H1 (cell line): Measurements from ENCODE around the gene PKMYT1. TPM values are rescaled to one million over a fixed set of nuclear protein-coding genes. Genes with fewer than 3 reads are reported as not detected.
A peak's percentile ranks its signal among the peaks of the same experiment; 100 is the strongest.

ENCODE experiments used
- CTCF ChIA-PET: fragments of 300-600 bp; sonication (Branson Sonifier 250); formaldehyde crosslinking; loops from one replicate; lab custom pipeline; 2021; ENCODE audit not compliant: partially characterized antibody; lab: Charles Lee
- POLR2A ChIA-PET: fragments of 300-600 bp; sonication (Branson Sonifier 250); formaldehyde crosslinking; loops from one replicate; lab custom pipeline; 2021; ENCODE audit warnings: inconsistent platforms; ENCODE audit not compliant: partially characterized antibody; lab: Charles Lee
- DNase-seq, 2 experiments: peaks; one replicate each; pipeline versions ENCODE4 v3.0.0 to v3.0.0-alpha.2; 2010 to 2022; ENCODE audit warnings: low spot score in 2 of 2, low read depth in 1 of 2, mixed read lengths in 1 of 2
- FAIRE-seq: peaks from 2 replicates; lab custom pipeline; 2011; peaks lifted over from hg19 to GRCh38; lab: Jason Lieb, UNC
- H2AFZ ChIP-seq: 2 replicates; pipeline ENCODE4 v1.8.1; 2012; ENCODE audit warnings: low read length, inconsistent platforms
- H2AK5ac ChIP-seq: 2 replicates; pipeline ENCODE4 v1.6.1; 2013; ENCODE audit warnings: low read depth, low read length
- H2BK120ac ChIP-seq: replicated peaks from 2 replicates; pipeline ENCODE3; 2013; ENCODE audit warnings: low read depth, low read length, inconsistent platforms
- H2BK12ac ChIP-seq: 2 replicates; pipeline ENCODE4 v1.6.1; 2013; ENCODE audit warnings: low read depth, low read length
- H2BK15ac ChIP-seq: 2 replicates; pipeline ENCODE4 v1.6.1; 2013; ENCODE audit warnings: low read length
- H2BK20ac ChIP-seq: 2 replicates; pipeline ENCODE4 v1.6.1; 2013; ENCODE audit warnings: low read length
- H2BK5ac ChIP-seq: 2 replicates; pipeline ENCODE4 v1.6.1; 2013; ENCODE audit warnings: low read depth, low read length
- H3K14ac ChIP-seq: 2 replicates; pipeline ENCODE4 v1.6.1; 2013; ENCODE audit warnings: inconsistent platforms; ENCODE audit not compliant: insufficient read length
- H3K18ac ChIP-seq: 2 replicates; pipeline ENCODE4 v1.6.1; 2013; ENCODE audit warnings: low read length; ENCODE audit errors: extremely low read depth
- H3K23ac ChIP-seq: 2 replicates; pipeline ENCODE4 v1.6.1; 2013; ENCODE audit warnings: inconsistent platforms; ENCODE audit not compliant: insufficient read length
- H3K23me2 ChIP-seq: 2 replicates; pipeline ENCODE4 v1.6.1; 2013; ENCODE audit warnings: low read depth, low read length
- H3K27ac ChIP-seq: 2 replicates; pipeline ENCODE4 v1.6.1; 2011; ENCODE audit warnings: low read depth, low read length, inconsistent platforms
- H3K27me3 ChIP-seq, 4 experiments: replicated peaks in 1 of 4; 1 replicate in 1 of 4; 2 replicates in 3 of 4; pipeline versions ENCODE4 v1.6.1 to v1.8.1; 2011 to 2013; ENCODE audit warnings: low read length in 3 of 4, mild to moderate bottlenecking in 3 of 4, inconsistent platforms in 2 of 4, mixed read lengths in 2 of 4, moderate library complexity in 1 of 4; ENCODE audit not compliant: control insufficient read depth in 3 of 4, insufficient read depth in 3 of 4; ENCODE audit errors: extremely low read depth in 1 of 4
- H3K36me3 ChIP-seq, 4 experiments: 2 replicates each; pipeline versions ENCODE4 v1.6.1 to v1.8.1; 2011 to 2013; ENCODE audit warnings: mild to moderate bottlenecking in 4 of 4, low read length in 3 of 4, moderate library complexity in 2 of 4, control low read depth in 1 of 4, inconsistent platforms in 1 of 4; ENCODE audit not compliant: insufficient read depth in 4 of 4, control insufficient read depth in 2 of 4
- H3K4ac ChIP-seq: replicated peaks from 2 replicates; pipeline ENCODE3; 2013; ENCODE audit warnings: low read length, low read depth, mixed read lengths, inconsistent platforms; ENCODE audit not compliant: insufficient read length
- H3K4me1 ChIP-seq, 4 experiments: replicated peaks in 1 of 4; 1 replicate in 1 of 4; 2 replicates in 3 of 4; pipeline versions ENCODE4 v1.6.1 to v1.8.1; 2011 to 2013; ENCODE audit warnings: low read length in 3 of 4, inconsistent platforms in 2 of 4, mixed read lengths in 1 of 4; ENCODE audit not compliant: insufficient read depth in 4 of 4, control insufficient read depth in 3 of 4
- H3K4me2 ChIP-seq, 2 experiments: 2 replicates each; pipeline versions ENCODE4 v1.6.1 to v1.8.1; 2011 to 2013; ENCODE audit warnings: low read depth in 2 of 2, low read length in 2 of 2, control low read depth in 1 of 2, inconsistent platforms in 1 of 2, mild to moderate bottlenecking in 1 of 2; ENCODE audit not compliant: insufficient read depth in 1 of 2
- H3K4me3 ChIP-seq, 4 experiments: fragments of 200-600, 300-600 bp in 1 of 4; sonication (generic), shearing (Covaris generic), sonication (Bioruptor Twin) in 1 of 4; 2 replicates each; pipeline versions ENCODE4 v1.5.1 to v1.8.1; 2011 to 2016; ENCODE audit warnings: low read length in 4 of 4, low read depth in 3 of 4, control low read depth in 2 of 4, inconsistent platforms in 2 of 4, mild to moderate bottlenecking in 2 of 4, mixed read lengths in 1 of 4, moderate library complexity in 1 of 4; ENCODE audit not compliant: insufficient read depth in 2 of 4; ENCODE audit errors: extremely low read depth in 1 of 4
- H3K56ac ChIP-seq: replicated peaks from 2 replicates; pipeline ENCODE3; 2013; ENCODE audit warnings: low read depth, mild to moderate bottlenecking, mixed read lengths, low read length, inconsistent platforms; ENCODE audit not compliant: insufficient read length
- H3K79me1 ChIP-seq: 2 replicates; pipeline ENCODE4 v1.6.1; 2013; ENCODE audit warnings: low read depth, low read length, control low read depth
- H3K79me2 ChIP-seq, 2 experiments: 2 replicates each; pipeline versions ENCODE4 v1.6.1 to v1.8.1; 2012 to 2013; ENCODE audit warnings: low read length in 2 of 2, mild to moderate bottlenecking in 2 of 2, inconsistent platforms in 1 of 2; ENCODE audit not compliant: insufficient read depth in 2 of 2, control insufficient read depth in 1 of 2
- H3K9ac ChIP-seq, 4 experiments: replicated peaks in 1 of 4; 1 replicate in 1 of 4; 2 replicates in 3 of 4; pipeline versions ENCODE4 v1.6.1 to v1.8.1; 2011 to 2013; ENCODE audit warnings: low read depth in 3 of 4, low read length in 3 of 4, control low read depth in 2 of 4, mild to moderate bottlenecking in 2 of 4, moderate library complexity in 2 of 4, inconsistent platforms in 1 of 4; ENCODE audit errors: extremely low read depth in 1 of 4
- H3K9me3 ChIP-seq, 2 experiments: 2 replicates each; pipeline versions ENCODE4 v1.6.1 to v1.8.1; 2012 to 2013; ENCODE audit warnings: mild to moderate bottlenecking in 2 of 2, moderate library complexity in 2 of 2, control low read depth in 1 of 2, inconsistent platforms in 1 of 2, low read depth in 1 of 2, low read length in 1 of 2, mixed read lengths in 1 of 2; ENCODE audit not compliant: insufficient read depth in 2 of 2
- H4K20me1 ChIP-seq, 2 experiments: replicated peaks in 1 of 2; 2 replicates each; pipeline versions ENCODE3 to v1.8.1; 2011 to 2013; ENCODE audit warnings: inconsistent platforms in 2 of 2, low read length in 2 of 2, mild to moderate bottlenecking in 1 of 2; ENCODE audit not compliant: insufficient read depth in 2 of 2, control insufficient read depth in 1 of 2
- H4K5ac ChIP-seq: 2 replicates; pipeline ENCODE4 v1.6.1; 2013; ENCODE audit warnings: low read length, low read depth, mixed read lengths, inconsistent platforms; ENCODE audit not compliant: insufficient read length
- H4K8ac ChIP-seq: 2 replicates; pipeline ENCODE4 v1.8.0; 2013; ENCODE audit warnings: mild to moderate bottlenecking, moderate library complexity, low read length, inconsistent platforms; ENCODE audit not compliant: insufficient read depth; ENCODE audit errors: extremely low read depth
- H4K91ac ChIP-seq: replicated peaks from 2 replicates; pipeline ENCODE3; 2013; ENCODE audit warnings: low read length, mixed read lengths, inconsistent platforms; ENCODE audit not compliant: insufficient read length
- CBX5 ChIP-seq: fragments of 300-800, 300-1000 bp; sonication (generic); IDR thresholded peaks from 2 replicates; pipeline ENCODE4 v1.7.1; 2016; ENCODE audit warnings: antibody characterized with exemption, low read length, low read depth
- POLR2A ChIP-seq, 2 experiments: IDR thresholded peaks; 1 replicate in 1 of 2; 2 replicates in 1 of 2; pipeline ENCODE4 v1.6.1; 2011; ENCODE audit warnings: low read depth in 2 of 2, low read length in 2 of 2, mild to moderate bottlenecking in 2 of 2; ENCODE audit errors: control extremely low read depth in 1 of 2
- POLR2AphosphoS5 ChIP-seq: IDR thresholded peaks from 2 replicates; pipeline ENCODE4 v1.6.1; 2011; ENCODE audit warnings: low read depth, low read length
- RBBP5 ChIP-seq: IDR thresholded peaks from 2 replicates; pipeline ENCODE4 v1.7.1; 2012; ENCODE audit warnings: low read depth, mild to moderate bottlenecking, inconsistent platforms, low read length, moderate library complexity, borderline replicate concordance
- WGBS, 2 experiments: shearing (Covaris generic) in 1 of 2; methylation state at CpG; one replicate each; pipeline versions ENCODE4 v1.1.6 to v1.1.7; 2013 to 2015; ENCODE audit warnings: low lambda C conversion rate in 2 of 2, mixed read lengths in 2 of 2, inconsistent platforms in 1 of 2, low coverage in 1 of 2, missing lambda C conversion rate in 1 of 2; ENCODE audit not compliant: insufficient replicate concordance in 2 of 2, insufficient coverage in 1 of 2, insufficient read length in 1 of 2; ENCODE audit errors: extremely low coverage in 1 of 2, missing lambda C conversion rate in 1 of 2; 5-methylcytosine and 5-hydroxymethylcytosine counted together
- polyA plus RNA-seq, 7 experiments: library from polyadenylated mRNA; depleted of rRNA in 3 of 7; stranded (reverse) in 5 of 7; unstranded in 2 of 7; fragments of >200 nt in 5 of 7; fragments of 200-250 nt in 2 of 7; gene quantifications; 1 replicate in 5 of 7; 2 replicates in 1 of 7; 4 replicates in 1 of 7; pipeline versions ENCODE4 v1.2.1 to v1.2.3, GENCODE V29; 2011 to 2013; ENCODE audit warnings: missing spikeins in 2 of 7, mixed read lengths in 2 of 7
- total RNA-seq: library from RNA; stranded (reverse); fragmentation: NEBNext Ultra II Directional; extraction: Animal tissue kit (Norgen Biotek cat#: 25700); gene quantifications from 2 replicates; pipeline ENCODE4 v1.2.1, GENCODE V29; 2021

Gene PKMYT1
- total and polyA plus RNA-seq, 2 of the 8 experiments (the other 6 are each of a cell fraction or from before 2014, with no cell fraction given), result 74.7 to 85.2 TPM

GRCh38 chr16:2971985-2972784 lies 8.1 kb downstream of the PKMYT1 start:
- H3K79me1 ChIP-seq, result peaks cover 16% of the 10 kb centered on the region
- H4K20me1 ChIP-seq, result peaks cover 26 to 29% of the 10 kb centered on the region in 2 experiments
- no peaks in the 10 kb centered on the region for H3K9me3 ChIP-seq
- H2AK5ac ChIP-seq, result no peak overlapping the region
- H2BK20ac ChIP-seq, result no peak overlapping the region
- no peak overlapping the region for H4K8ac ChIP-seq
- no peak overlapping the region for H3K56ac ChIP-seq
- FAIRE-seq (no peak), DNase-seq (no peak)
- H3K18ac ChIP-seq, result no peak overlapping the region
- no peak overlapping the region for H2BK5ac ChIP-seq
- no peak overlapping the region for H3K9ac ChIP-seq
- no peak overlapping the region for H4K5ac ChIP-seq
- H3K4ac ChIP-seq, result no peak overlapping the region
- H3K23ac ChIP-seq, result no peak overlapping the region
- peaks cover 0 to 2% of the 10 kb centered on the region in 2 experiments; a peak in 1 of 4 replicates for H3K79me2 ChIP-seq
- ChIA-PET POLR2A (interaction anchor here (1.1 to 25.4 kb wide), 11 partner anchors 8 to 66 kb away, joined by 3 to 455 read pairs (median 6); partner anchors contain the start of genes CLDN6, HCFC1R1, KREMEN2 and PKMYT1), CTCF (interaction anchor here (0.8 to 2.8 kb wide), 15 partner anchors 9 to 115 kb away, joined by 3 to 19 read pairs (median 4); partner anchors contain the start of genes CLDN6, KREMEN2 and PKMYT1)
- H3K4me1 ChIP-seq, result peaks cover 0 to 21% (median 13%) of the 10 kb centered on the region in 4 experiments; a peak in 6 of 7 replicates
- H2BK120ac ChIP-seq, result no peak overlapping the region
- no peak overlapping the region for H2BK15ac ChIP-seq
- H3K36me3 ChIP-seq, result peaks cover 20 to 46% (median 31%) of the 10 kb centered on the region in 4 experiments
- no peak overlapping the region for H3K4me3 ChIP-seq
- no peak overlapping the region for H2AFZ ChIP-seq
- WGBS, 2 experiments, result 91% methylated on average over 15 of the region's 15 CpGs; no CpG with 5 or more reads in 1 of the 2 experiments
- H3K14ac ChIP-seq, result no peak overlapping the region
- no peak overlapping the region for H3K4me2 ChIP-seq
- no peak overlapping the region for H2BK12ac ChIP-seq
- H3K23me2 ChIP-seq, result peaks cover 9% of the 10 kb centered on the region
- no peak overlapping the region for H4K91ac ChIP-seq
- peaks cover 8 to 16% (median 13%) of the 10 kb centered on the region in 4 experiments; a peak in 6 of 7 replicates for H3K27me3 ChIP-seq
- no peak overlapping the region for H3K27ac ChIP-seq
- peak in 1 of 2 experiments; percentile 21; a peak in 1 of 3 replicates for TF ChIP-seq POLR2A (IDR thresholded peaks at IDR 0.05; ENCODE audit: control extremely low read depth in 1 of 2, low read depth in 2 of 2, low read length in 2 of 2)
- no peak for TF ChIP-seq CBX5
- peak; percentile 17; the same call in 1 of the 2 replicates for TF ChIP-seq POLR2AphosphoS5
- no peak for TF ChIP-seq RBBP5
